Right atrium auricular region (tissue), 2 donors: ENCODE results near the gene GSE1. TPM values are rescaled to one million over a fixed set of nuclear protein-coding genes. Genes with fewer than 3 reads are reported as not detected.

Experiments
- DNase-seq: peaks from one replicate; pipeline ENCODE4 v3.0.0-alpha.2; 2019; ENCODE audit warnings: low spot score
- H3K27ac ChIP-seq, 2 donors: fragments of 200-600 bp; sonication (generic); 1 replicate in 1 of 2; 2 replicates in 1 of 2; pipeline ENCODE4 v1.5.1; 2016 to 2019
- H3K27me3 ChIP-seq, 2 donors: fragments of 200-600 bp; sonication (generic); one replicate each; pipeline versions ENCODE4 v1.5.1 to v1.6.0; 2017 to 2019
- H3K36me3 ChIP-seq: fragments of 200-600 bp; sonication (generic); one replicate; pipeline ENCODE4 v1.5.1; 2016
- H3K4me1 ChIP-seq, 2 donors: fragments of 200-600 bp; sonication (generic); one replicate each; pipeline versions ENCODE4 v1.5.1 to v1.6.0; 2017 to 2019
- H3K4me3 ChIP-seq, 2 donors: fragments of 200-600 bp; sonication (generic); 1 replicate in 1 of 2; 2 replicates in 1 of 2; pipeline ENCODE4 v1.5.1; 2017 to 2019; ENCODE audit warnings: mild to moderate bottlenecking in 1 of 2, moderate library complexity in 1 of 2
- H3K9me3 ChIP-seq, 2 donors: fragments of 200-600 bp; sonication (generic); one replicate each; pipeline ENCODE4 v1.5.1; 2019
- CTCF ChIP-seq, 2 donors: fragments of 200-600 bp; sonication (generic); IDR thresholded peaks; one replicate each; pipeline ENCODE4 v1.5.1; 2019; ENCODE audit warnings: antibody characterized with exemption in 2 of 2
- total RNA-seq, 2 donors: library from RNA; depleted of rRNA; stranded (reverse); fragments of >200 nt; gene quantifications; one replicate each; pipeline ENCODE4 v1.1.0, GENCODE V29; 2016

GSE1 gene
- total RNA-seq, 2 donors from 2014 or later = 37.1 to 55.7 TPM

DNA sequence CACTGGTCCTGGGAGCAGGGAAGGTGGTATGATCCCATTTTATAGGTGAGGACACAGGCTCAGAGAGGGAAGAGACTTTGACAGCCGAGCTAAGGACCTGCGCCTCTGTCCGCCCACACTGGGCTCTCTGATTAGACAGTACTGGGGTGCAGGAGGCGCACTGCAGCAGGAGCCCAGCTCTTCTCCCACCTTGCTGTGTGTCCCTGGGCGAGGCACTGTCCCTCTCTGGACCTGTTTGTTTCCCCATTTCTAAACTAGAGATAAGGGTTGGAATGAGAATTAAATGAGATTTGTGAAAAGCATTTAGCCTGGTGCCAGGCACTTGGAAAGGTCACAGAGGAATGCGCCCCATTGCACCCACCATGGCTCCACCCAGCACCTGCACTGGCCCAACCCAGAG, 95.2 kb downstream of the GSE1 start:
- Histone ChIP-seq H3K27ac (no peak overlapping the region), H3K9me3 (peaks cover 0 to 6% of the 10 kb centered on the region in 2 donors), H3K27me3 (no peaks in the 10 kb centered on the region), H3K4me1 (no peaks in the 10 kb centered on the region), H3K4me3 (no peak overlapping the region), H3K36me3 (no peaks in the 10 kb centered on the region)
- no peak for DNase-seq
- TF ChIP-seq CTCF (IDR thresholded peaks at IDR 0.05) = no peak

GRCh38 chr16:85709766-85710585, 96.9 kb downstream of the GSE1 start:
- H3K9me3 ChIP-seq = peaks cover 0 to 6% of the 10 kb centered on the region in 2 donors
- no peaks in the 10 kb centered on the region for H3K4me1 ChIP-seq
- no peaks in the 10 kb centered on the region for H3K36me3 ChIP-seq
- H3K27ac ChIP-seq = no peak overlapping the region
- no peaks in the 10 kb centered on the region for H3K27me3 ChIP-seq
- no peak overlapping the region for H3K4me3 ChIP-seq
- no peak for TF ChIP-seq CTCF (IDR thresholded peaks at IDR 0.05)
- DNase-seq = no peak

- peaks cover 0 to 6% of the 10 kb centered on the region in 2 donors for H3K9me3 ChIP-seq
- H3K36me3 ChIP-seq = no peaks in the 10 kb centered on the region
- H3K27ac ChIP-seq = no peak overlapping the region
- H3K4me1 ChIP-seq = no peaks in the 10 kb centered on the region
- no peak for DNase-seq
- H3K27me3 ChIP-seq = no peaks in the 10 kb centered on the region
- no peak for TF ChIP-seq CTCF (IDR thresholded peaks at IDR 0.05)
- H3K4me3 ChIP-seq = no peak overlapping the region
Observed at GRCh38 chr16:85710732-85711131, 97.6 kb downstream of the GSE1 start.

DNA sequence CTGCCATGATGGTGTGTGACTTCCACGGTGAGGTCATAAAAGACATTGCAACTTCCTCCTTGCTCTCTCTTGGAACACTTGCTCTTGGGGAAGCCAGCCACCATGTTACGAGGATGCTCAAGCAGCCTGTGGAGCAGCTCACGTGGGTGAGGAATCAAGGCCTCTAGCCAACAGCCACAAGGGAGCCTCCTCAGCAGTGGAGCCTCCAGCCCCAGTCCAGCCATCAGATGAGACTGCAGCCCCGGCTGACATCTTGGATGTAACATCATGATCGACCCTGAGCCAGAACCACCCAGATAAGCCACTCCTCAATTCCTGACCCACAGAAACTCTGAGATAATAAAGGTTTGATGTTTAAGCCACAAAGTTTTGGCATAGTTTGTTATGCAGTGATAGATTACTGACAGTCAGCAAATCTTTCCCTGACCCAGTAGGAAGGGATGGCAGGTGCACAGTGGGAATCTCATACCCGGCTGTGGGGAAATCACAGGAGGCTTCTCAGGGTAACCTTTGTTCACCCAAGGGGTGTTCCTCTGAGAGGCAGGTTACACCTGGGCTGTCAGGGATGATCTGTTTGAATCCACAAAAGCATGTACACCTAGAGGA, 99.0 kb downstream of the GSE1 start:
- Histone ChIP-seq H3K27me3 (no peaks in the 10 kb centered on the region), H3K4me1 (no peaks in the 10 kb centered on the region), H3K36me3 (no peaks in the 10 kb centered on the region), H3K27ac (no peak overlapping the region), H3K9me3 (peaks cover 0 to 6% of the 10 kb centered on the region in 2 donors), H3K4me3 (no peak overlapping the region)
- TF ChIP-seq CTCF (IDR thresholded peaks at IDR 0.05) = no peak
- DNase-seq = no peak

DNA sequence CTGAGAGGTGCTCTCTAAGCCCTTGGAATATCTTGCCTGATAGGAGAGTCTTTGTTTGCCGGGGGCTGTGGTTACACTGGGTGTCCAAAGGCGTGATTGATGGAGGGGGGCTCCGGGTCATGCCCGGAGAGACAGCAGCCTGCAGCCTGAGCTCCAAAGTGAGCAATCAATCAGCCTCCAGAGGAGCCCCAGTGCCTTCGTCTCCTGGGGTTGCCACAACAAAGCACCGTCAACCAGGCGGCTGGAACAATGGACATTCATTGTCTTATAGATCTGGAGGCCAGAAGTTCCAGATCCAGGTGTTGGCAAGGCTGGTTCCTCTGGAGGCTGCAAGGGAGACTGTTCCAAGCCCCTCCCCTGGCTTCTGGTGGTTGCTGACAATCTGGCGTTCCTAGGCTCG, 99.7 kb downstream of the GSE1 start:
- DNase-seq = no peak
- TF ChIP-seq CTCF (IDR thresholded peaks at IDR 0.05) = no peak
- no peak overlapping the region for H3K27ac ChIP-seq
- no peaks in the 10 kb centered on the region for H3K27me3 ChIP-seq
- H3K4me1 ChIP-seq = no peaks in the 10 kb centered on the region
- H3K36me3 ChIP-seq = no peaks in the 10 kb centered on the region
- H3K4me3 ChIP-seq = no peak overlapping the region
- peaks cover 0 to 6% of the 10 kb centered on the region in 2 donors for H3K9me3 ChIP-seq
